ENCODE results near the gene PALM2AKAP2.

The PALM2AKAP2 gene

GRCh38 chr9:109755040-109755439, 25.0 kb upstream of the PALM2AKAP2 start:
- TF ChIP-seq TSHZ2 (CRISPR knock-in tag; IDR thresholded peaks at IDR 0.05) (no peak), ZFP3 (CRISPR knock-in tag; IDR thresholded peaks at IDR 0.05) (no peak)
- ATAC-seq = no peak

- ATAC-seq = no peak
- TF ChIP-seq TOX (CRISPR knock-in tag; IDR thresholded peaks at IDR 0.05; ENCODE audit: borderline replicate concordance) (no peak), ZFP30 (CRISPR knock-in tag; IDR thresholded peaks at IDR 0.05) (no peak), ZC3H10 (CRISPR knock-in tag; IDR thresholded peaks at IDR 0.05) (no peak), GLIS3 (CRISPR knock-in tag; IDR thresholded peaks at IDR 0.05) (no peak), CSDC2 (CRISPR knock-in tag; IDR thresholded peaks at IDR 0.05) (no peak), TCF4 (CRISPR knock-in tag; IDR thresholded peaks at IDR 0.05; ENCODE audit: borderline replicate concordance) (no peak), CSRNP3 (CRISPR knock-in tag; IDR thresholded peaks at IDR 0.05) (no peak), ISL1 (CRISPR knock-in tag; IDR thresholded peaks at IDR 0.05) (no peak), CREB5 (CRISPR knock-in tag; IDR thresholded peaks at IDR 0.05; ENCODE audit: low read depth) (no peak), OSR1 (CRISPR knock-in tag; IDR thresholded peaks at IDR 0.05) (no peak), ZNF8 (CRISPR knock-in tag; IDR thresholded peaks at IDR 0.05) (no peak), SNAI2 (CRISPR knock-in tag; IDR thresholded peaks at IDR 0.05) (no peak)
Observed at GRCh38 chr9:109759589-109759988, 20.4 kb upstream of the PALM2AKAP2 start.

GRCh38 chr9:109765278-109765677, 14.7 kb upstream of the PALM2AKAP2 start:
- TF ChIP-seq TCF4 (CRISPR knock-in tag; IDR thresholded peaks at IDR 0.05; ENCODE audit: borderline replicate concordance) (no peak), ISL1 (CRISPR knock-in tag; IDR thresholded peaks at IDR 0.05) (no peak), PPARA (CRISPR knock-in tag; IDR thresholded peaks at IDR 0.05; ENCODE audit: borderline replicate concordance) (no peak), TOX (CRISPR knock-in tag; IDR thresholded peaks at IDR 0.05; ENCODE audit: borderline replicate concordance) (no peak), ZFP3 (CRISPR knock-in tag; IDR thresholded peaks at IDR 0.05) (no peak), ZC3H10 (CRISPR knock-in tag; IDR thresholded peaks at IDR 0.05) (no peak), TSHZ2 (CRISPR knock-in tag; IDR thresholded peaks at IDR 0.05) (no peak), POU6F1 (CRISPR knock-in tag; IDR thresholded peaks at IDR 0.05; ENCODE audit: borderline replicate concordance, low read depth) (no peak), SNAI2 (CRISPR knock-in tag; IDR thresholded peaks at IDR 0.05) (no peak), GLIS3 (CRISPR knock-in tag; IDR thresholded peaks at IDR 0.05) (no peak), ZNF8 (CRISPR knock-in tag; IDR thresholded peaks at IDR 0.05) (no peak), CREB5 (CRISPR knock-in tag; IDR thresholded peaks at IDR 0.05; ENCODE audit: low read depth) (no peak)
- ATAC-seq = no peak

Measured in SK-N-SH treated with all-trans-retinoic acid at 6 μM for 48 hours (cell line).